HG02678 (cell line): ENCODE data around the gene ANXA2.

Experiments used
- ATAC-seq: cut with Tn5 transposase; IDR thresholded peaks from one replicate; pipeline ENCODE4 v1.9.1; 2021; ENCODE audit warnings: mild to moderate bottlenecking, moderate library complexity; ENCODE audit not compliant: unreplicated experiment

The ANXA2 gene

GRCh38 chr15:60315878-60316277 lies 81.9 kb downstream of the ANXA2 start:
- no peak for ATAC-seq

GRCh38 chr15:60313906-60314305 lies 83.9 kb downstream of the ANXA2 start:
- no peak for ATAC-seq

- no peak for ATAC-seq
Observed at GRCh38 chr15:60307034-60307433, 90.8 kb downstream of the ANXA2 start.

GRCh38 chr15:60301024-60301423 lies 96.8 kb downstream of the ANXA2 start:
- no peak for ATAC-seq

- ATAC-seq: no peak
Observed at GRCh38 chr15:60299452-60300047, 98.2 kb downstream of the ANXA2 start.
